Activated T-cell treated with anti-CD3 and anti-CD28 coated beads, Interleukin-2, amount 50 U/mL, for 72 hours (primary cell): ENCODE results near the gene CALY. TPM values are rescaled to one million over a fixed set of nuclear protein-coding genes. Genes with fewer than 3 reads are reported as not detected.

Source experiments
- ATAC-seq, 2 donors: fragments of 150-1000 bp; cut with Tn5 transposase; replicated peaks in 1 of 2; 2 replicates each; pipeline ENCODE4 v1.10.0; 2021; ENCODE audit warnings: moderate library complexity in 2 of 2, mild to moderate bottlenecking in 1 of 2
- DNase-seq, 2 donors: peaks; one replicate each; pipeline ENCODE4 v3.0.0; 2021 to 2022; ENCODE audit warnings: mixed read lengths in 1 of 2
- H3K27ac Mint-ChIP-seq: one replicate; pipeline ENCODE4 v1.8.0; 2022; ENCODE audit warnings: mild to moderate bottlenecking, moderate library complexity, mixed read lengths
- H3K27me3 Mint-ChIP-seq: one replicate; pipeline ENCODE4 v1.8.0; 2022; ENCODE audit warnings: low read depth, mixed read lengths
- H3K36me3 Mint-ChIP-seq, 2 donors: one replicate each; pipeline ENCODE4 v1.8.0; 2022; ENCODE audit warnings: mixed read lengths in 2 of 2, mild to moderate bottlenecking in 1 of 2; ENCODE audit not compliant: insufficient read depth in 2 of 2
- H3K4me1 Mint-ChIP-seq: one replicate; pipeline ENCODE4 v1.8.0; 2022; ENCODE audit warnings: low read depth, mixed read lengths
- H3K4me3 Mint-ChIP-seq, 2 donors: one replicate each; pipeline ENCODE4 v1.8.0; 2022; ENCODE audit warnings: mild to moderate bottlenecking in 2 of 2, mixed read lengths in 2 of 2, moderate library complexity in 2 of 2
- H3K9me3 Mint-ChIP-seq, 2 donors: one replicate each; pipeline ENCODE4 v1.8.0; 2022; ENCODE audit warnings: mixed read lengths in 2 of 2
- total RNA-seq, 2 donors: library from RNA; stranded (reverse); gene quantifications; one replicate each; pipeline ENCODE4 v1.2.3, GENCODE V29; 2022

The CALY gene
- total RNA-seq, 2 donors from 2014 or later = 0.09 TPM; not detected in 1

DNA sequence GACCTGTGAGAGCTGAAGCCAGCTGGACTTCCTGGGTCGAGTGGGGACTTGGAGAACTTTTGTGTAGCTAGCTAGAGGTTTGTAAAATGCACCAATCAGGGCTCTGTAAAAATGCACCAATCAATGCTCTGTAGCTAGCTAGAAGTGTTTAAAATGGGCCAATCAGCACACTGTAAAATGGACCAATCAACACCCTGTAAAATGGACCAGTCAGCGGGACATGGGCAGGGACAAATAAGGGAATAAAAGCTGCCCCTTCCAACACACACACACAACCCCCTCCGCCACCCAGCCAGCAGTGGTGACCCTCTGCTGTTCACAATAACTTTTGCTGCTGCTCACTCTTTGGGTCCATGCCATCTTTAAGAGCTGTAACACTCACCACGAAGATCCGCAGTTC, 20.8 kb downstream of the CALY start:
- no peak overlapping the region for H3K27ac Mint-ChIP-seq
- H3K36me3 Mint-ChIP-seq = peaks cover 0 to 3% of the 10 kb centered on the region in 2 donors
- H3K9me3 Mint-ChIP-seq = peaks cover 0 to 3% of the 10 kb centered on the region in 2 donors
- peaks cover 10% of the 10 kb centered on the region for H3K4me1 Mint-ChIP-seq
- no peak overlapping the region for H3K4me3 Mint-ChIP-seq
- DNase-seq = no peak
- no peak for ATAC-seq
- H3K27me3 Mint-ChIP-seq = peaks cover 8% of the 10 kb centered on the region

DNA sequence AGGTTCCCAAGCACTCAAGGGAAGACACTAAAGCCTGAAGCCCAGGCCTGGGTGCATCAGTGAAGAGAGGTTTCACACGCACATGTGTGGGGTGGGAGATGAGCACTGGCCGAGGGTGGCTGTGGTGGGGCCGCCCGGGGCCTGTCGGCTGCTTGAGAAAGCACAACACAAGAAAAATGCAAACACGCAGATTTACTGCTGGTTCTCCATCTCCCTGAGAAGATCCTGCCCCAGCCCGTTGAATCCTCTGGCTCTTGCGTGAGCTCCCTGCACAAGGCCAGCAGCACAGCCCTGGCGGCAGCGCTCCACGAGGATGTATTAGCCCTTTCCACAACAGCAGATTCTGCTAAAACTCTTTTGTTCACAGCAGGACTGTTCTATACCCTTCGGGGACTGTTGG, 21.8 kb downstream of the CALY start:
- H3K36me3 Mint-ChIP-seq = no peaks in the 10 kb centered on the region
- ATAC-seq = no peak
- H3K4me1 Mint-ChIP-seq = peaks cover 10% of the 10 kb centered on the region
- H3K27ac Mint-ChIP-seq = no peak overlapping the region
- no peaks in the 10 kb centered on the region for H3K9me3 Mint-ChIP-seq
- DNase-seq = no peak
- H3K27me3 Mint-ChIP-seq = peaks cover 8% of the 10 kb centered on the region
- no peak overlapping the region for H3K4me3 Mint-ChIP-seq

DNA sequence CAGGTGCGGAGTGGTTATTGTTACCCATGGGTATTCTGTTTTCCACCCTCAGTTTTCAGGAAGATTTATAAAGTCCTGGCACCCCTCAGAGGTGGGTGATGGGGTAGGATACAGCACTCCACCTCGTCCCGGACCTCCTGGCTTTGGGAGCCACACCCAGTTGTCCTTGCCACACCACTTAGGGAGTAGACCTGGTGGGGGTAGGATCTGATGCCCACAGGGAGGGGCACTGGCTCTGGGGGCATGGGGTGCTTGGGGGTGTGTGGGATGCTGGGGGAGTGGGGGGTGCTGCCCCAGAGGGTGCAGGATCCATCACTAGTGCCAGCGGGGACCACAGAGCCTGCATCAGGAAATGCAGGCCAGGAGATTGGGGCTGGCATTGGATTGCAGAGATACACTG, 23.5 kb downstream of the CALY start:
- no peaks in the 10 kb centered on the region for H3K27me3 Mint-ChIP-seq
- no peak overlapping the region for H3K4me3 Mint-ChIP-seq
- no peak for ATAC-seq
- no peaks in the 10 kb centered on the region for H3K9me3 Mint-ChIP-seq
- DNase-seq = no peak
- H3K27ac Mint-ChIP-seq = no peak overlapping the region
- no peaks in the 10 kb centered on the region for H3K4me1 Mint-ChIP-seq
- H3K36me3 Mint-ChIP-seq = peaks cover under 1% of the 10 kb centered on the region in 2 donors

DNA sequence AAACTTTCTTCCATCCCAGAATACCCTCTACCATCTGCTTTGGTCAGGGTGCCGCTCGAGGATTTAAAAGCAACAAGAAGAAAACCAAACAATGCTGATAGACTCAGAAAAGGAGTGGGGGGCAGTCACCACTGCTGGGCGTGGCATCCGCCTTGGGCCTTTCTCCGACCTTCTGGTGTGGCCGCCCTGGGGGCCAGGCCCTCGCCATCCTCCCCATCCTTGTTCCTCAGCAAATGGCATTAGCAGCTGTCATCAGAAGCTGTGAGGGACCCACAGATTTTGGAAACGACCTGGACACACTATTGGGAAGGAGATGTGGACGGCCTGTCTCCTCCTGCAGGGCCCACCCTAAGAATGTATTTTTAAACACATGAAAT, 23.9 kb downstream of the CALY start:
- ATAC-seq = no peak
- H3K9me3 Mint-ChIP-seq = no peaks in the 10 kb centered on the region
- H3K27me3 Mint-ChIP-seq = no peaks in the 10 kb centered on the region
- H3K27ac Mint-ChIP-seq = no peak overlapping the region
- DNase-seq = no peak
- H3K4me3 Mint-ChIP-seq = no peak overlapping the region
- peaks cover 3% of the 10 kb centered on the region for H3K4me1 Mint-ChIP-seq
- peaks cover 4% of the 10 kb centered on the region in 2 donors for H3K36me3 Mint-ChIP-seq

DNA sequence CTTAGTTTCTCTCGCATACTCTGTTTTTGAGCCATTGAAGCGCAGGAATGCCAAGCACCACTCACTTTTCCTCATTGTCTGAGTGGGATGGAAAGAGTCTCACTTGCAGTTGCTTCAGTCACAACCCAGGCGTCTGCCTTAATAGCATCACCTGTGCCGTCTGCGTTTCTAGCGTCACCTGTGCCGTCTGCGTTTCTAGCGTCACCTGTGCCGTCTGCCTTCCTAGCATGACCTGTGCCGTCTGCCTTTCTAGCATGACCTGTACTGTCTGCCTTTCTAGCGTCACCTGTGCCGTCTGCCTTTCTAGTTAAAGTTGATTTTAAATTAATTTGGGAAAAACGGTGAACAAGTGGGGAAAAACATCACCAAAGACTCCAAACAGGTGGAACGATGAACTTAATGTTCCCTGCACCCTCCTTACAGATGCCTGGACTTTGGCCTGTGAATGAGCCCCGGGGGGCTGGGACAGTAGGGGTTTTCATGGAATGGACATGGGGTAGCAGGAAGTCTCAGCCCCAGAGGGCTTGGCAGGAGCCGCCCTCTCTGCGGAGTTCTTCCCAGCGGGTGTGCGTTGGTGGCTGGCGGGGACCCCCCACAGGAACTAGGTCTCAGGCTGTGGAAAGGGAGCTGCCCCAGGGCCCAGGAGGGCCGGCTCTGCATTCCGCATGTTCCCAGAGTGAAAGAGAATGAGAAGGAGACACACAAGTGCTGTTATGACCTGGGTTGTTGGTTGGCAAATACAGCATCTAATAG, 24.5 kb downstream of the CALY start:
- H3K27ac Mint-ChIP-seq = no peak overlapping the region
- no peaks in the 10 kb centered on the region for H3K27me3 Mint-ChIP-seq
- H3K4me1 Mint-ChIP-seq = peaks cover 9% of the 10 kb centered on the region
- DNase-seq = no peak
- ATAC-seq = no peak
- peaks cover 4 to 5% of the 10 kb centered on the region in 2 donors for H3K36me3 Mint-ChIP-seq
- no peaks in the 10 kb centered on the region for H3K9me3 Mint-ChIP-seq
- H3K4me3 Mint-ChIP-seq = no peak overlapping the region

DNA sequence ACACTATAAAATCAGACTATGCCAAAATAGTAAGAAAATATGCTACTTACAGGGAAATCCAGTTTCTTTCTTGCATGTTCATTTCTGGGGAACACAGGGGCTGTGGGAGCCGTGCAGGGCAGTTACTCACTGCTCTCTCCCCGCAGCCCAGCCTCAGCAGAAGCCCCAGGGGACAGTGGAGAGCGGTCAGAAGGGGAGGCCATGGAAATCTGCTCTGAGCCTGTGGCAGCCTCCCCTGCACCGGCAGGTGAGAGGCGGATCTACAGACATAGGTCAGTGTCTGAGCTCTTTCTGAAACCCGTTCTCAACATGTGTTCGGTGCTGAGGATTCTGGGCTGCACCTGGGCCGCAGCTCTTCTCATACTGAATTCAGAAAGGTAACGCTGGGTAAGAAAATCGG, 25.1 kb downstream of the CALY start:
- Mint-ChIP-seq H3K27me3 (no peaks in the 10 kb centered on the region), H3K9me3 (no peaks in the 10 kb centered on the region), H3K27ac (no peak overlapping the region), H3K4me3 (no peak overlapping the region), H3K4me1 (peaks cover 15% of the 10 kb centered on the region), H3K36me3 (peaks cover 4 to 5% of the 10 kb centered on the region in 2 donors)
- no peak for DNase-seq
- no peak for ATAC-seq

DNA sequence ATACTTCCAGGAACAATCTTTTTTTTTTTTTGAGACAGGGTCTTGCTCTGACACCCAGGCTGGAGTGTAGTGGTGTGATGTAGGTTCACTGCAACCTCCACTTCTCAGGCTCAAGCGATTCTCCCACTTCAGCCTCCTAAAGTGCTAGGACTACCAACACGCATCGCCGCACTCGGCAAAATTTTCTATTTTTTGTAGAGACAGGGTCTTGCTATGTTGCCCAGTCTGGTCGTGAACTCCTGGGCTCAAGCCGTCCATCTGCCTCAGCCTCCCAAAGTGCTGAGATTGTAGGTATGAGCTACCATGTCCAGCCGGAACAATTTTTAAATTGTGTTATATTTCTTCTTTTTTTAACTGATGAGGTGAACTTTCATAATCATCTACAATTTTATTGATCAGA, 25.9 kb downstream of the CALY start:
- no peak overlapping the region for H3K27ac Mint-ChIP-seq
- no peak overlapping the region for H3K4me3 Mint-ChIP-seq
- H3K36me3 Mint-ChIP-seq = peaks cover 4 to 5% of the 10 kb centered on the region in 2 donors
- no peak for ATAC-seq
- no peaks in the 10 kb centered on the region for H3K9me3 Mint-ChIP-seq
- H3K4me1 Mint-ChIP-seq = peaks cover 16% of the 10 kb centered on the region
- no peaks in the 10 kb centered on the region for H3K27me3 Mint-ChIP-seq
- DNase-seq = no peak

DNA sequence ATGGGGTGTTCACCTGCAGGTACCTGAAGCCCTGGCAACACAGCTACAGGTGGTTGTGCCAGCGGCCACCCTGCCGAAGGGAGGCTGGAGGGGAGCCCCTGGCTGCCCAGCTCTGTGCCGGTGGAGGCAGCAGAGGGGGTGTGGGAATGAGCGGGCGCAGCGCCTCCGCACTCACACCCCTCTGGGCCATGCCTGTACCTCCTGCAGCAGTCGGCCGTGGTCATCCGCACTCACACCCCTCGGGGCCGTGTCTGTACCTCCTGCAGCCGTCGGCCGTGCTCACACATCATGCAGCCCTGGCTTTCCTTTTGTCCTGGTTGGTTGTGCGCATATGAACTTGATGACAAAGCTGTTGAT, 26.3 kb downstream of the CALY start:
- H3K4me1 Mint-ChIP-seq = peaks cover 19% of the 10 kb centered on the region
- DNase-seq = no peak

DNA sequence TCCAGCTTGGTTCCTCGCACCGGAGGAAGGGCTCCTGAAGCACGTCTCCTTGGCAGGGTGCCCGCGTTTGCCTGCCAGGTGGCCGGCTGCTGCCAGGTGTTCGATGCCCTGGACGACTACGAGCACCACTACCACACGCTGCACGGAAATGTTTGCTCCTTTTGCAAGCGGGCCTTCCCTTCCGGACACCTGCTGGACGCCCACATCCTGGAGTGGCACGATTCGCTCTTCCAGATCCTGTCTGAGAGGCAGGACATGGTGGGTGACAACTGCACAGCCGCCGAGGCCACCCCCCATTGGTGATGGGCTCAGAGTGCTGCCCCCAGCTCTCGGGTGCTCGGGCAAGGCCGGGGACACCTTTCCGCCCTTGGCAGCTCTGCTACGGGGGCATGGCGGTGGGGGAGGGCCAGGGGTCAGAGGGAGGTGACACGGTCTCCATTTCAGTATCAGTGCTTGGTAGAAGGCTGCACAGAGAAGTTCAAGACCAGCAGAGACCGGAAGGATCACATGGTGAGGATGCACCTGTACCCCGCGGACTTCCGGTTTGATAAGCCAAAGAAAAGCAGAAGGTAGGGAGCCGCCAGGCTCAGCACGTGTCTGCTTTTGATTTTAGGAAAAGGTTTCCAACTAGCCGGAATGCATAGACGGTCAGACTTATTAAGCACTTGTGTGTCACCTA, 26.8 kb downstream of the CALY start:
- no peak for DNase-seq
- H3K4me3 Mint-ChIP-seq = peak overlapping the region; percentile 37 to 78

More for the DNA sequence above, 26.3 kb downstream of the CALY start:
- Mint-ChIP-seq H3K27ac (no peak overlapping the region), H3K9me3 (no peaks in the 10 kb centered on the region), H3K36me3 (peaks cover 4 to 5% of the 10 kb centered on the region in 2 donors), H3K27me3 (no peaks in the 10 kb centered on the region), H3K4me3 (peak overlapping the region in 1 of 2 donors; percentile 78)
- no peak for ATAC-seq

DNA sequence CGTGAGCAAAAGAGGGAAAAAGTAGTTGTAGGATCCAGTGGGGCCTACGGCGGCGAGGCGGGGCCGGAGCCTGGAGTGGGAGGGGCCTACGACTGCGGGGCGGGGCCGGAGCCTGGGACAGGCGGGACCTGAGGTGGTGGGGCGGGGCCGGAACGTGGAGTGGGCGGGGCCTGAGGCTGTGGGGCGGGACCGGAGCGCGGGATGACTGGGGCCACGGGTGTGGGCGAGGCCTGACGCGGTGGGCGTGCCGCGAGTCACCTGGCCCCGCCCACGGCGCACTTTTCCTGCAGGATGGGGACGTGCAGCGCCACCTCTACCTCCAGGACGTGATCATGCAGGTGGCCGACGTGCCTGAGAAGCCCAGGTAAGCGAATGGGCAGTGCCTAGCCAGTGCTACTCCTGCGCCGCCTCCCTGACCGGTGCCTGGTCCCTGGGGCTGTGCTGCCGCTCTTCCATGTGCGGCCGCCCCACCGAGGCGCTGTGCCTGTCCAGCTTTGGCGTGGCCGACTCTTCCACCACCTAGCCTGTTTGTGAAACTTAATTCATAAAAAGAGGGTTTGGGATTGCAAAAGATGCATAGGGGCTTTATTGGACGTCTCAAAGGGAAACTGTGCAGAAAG, 27.5 kb downstream of the CALY start:
- peaks cover 30% of the 10 kb centered on the region for H3K4me1 Mint-ChIP-seq
- DNase-seq = peak; percentile 92 to 96

More for the DNA sequence above, 26.8 kb downstream of the CALY start:
- Mint-ChIP-seq H3K36me3 (peaks cover 4 to 5% of the 10 kb centered on the region in 2 donors), H3K27me3 (no peaks in the 10 kb centered on the region), H3K27ac (no peak overlapping the region), H3K9me3 (no peaks in the 10 kb centered on the region), H3K4me1 (peaks cover 24% of the 10 kb centered on the region)
- no peak for ATAC-seq

DNA sequence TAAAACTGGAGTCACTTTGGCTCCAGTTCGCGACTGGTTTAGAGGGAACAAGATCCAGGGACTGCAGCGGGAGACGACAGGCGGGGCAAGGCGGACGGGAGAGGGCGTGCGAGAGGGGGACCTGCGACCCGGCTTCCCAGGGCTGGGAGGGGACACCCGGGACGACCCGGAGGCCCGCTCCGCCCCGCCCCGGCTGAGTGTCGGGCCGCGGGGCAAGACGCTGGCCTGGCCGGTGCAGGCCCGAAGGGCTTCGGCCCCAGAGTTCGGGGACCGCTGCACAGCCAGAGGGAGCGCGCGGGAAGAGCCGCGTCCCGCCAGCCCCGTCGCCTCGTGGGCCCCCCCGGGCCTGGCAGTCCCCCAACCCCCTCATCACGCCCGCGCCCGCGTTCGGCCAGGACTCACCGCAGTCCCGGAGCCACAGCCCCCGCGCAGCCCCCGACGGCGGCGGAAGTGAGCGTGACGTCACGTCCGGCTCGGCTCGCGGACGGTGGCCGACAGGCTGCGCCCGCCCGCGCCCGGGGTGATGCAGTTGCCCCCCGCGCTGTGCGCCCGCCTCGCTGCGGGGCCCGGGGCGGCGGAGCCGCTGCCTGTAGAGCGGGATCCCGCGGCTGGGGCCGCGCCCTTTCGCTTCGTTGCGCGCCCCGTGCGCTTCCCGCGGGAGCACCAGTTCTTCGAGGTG, 28.1 kb downstream of the CALY start, which contains the start of the genes TUBGCP2 and ZNF511:
Gene TUBGCP2 (minus strand): TSS at position 452 of the 679 bp plus-strand sequence. CDS start 5,931 bp downstream, outside the sequence.
Gene ZNF511 (plus strand): TSS at position 494 of the 679 bp plus-strand sequence. CDS start 30 bp downstream, at position 524.
- H3K4me3 Mint-ChIP-seq = peak within 1 kb of the TSS; percentile 97 to 98
- peaks cover 4 to 5% of the 10 kb centered on the region in 2 donors for H3K36me3 Mint-ChIP-seq
- H3K9me3 Mint-ChIP-seq = no peaks in the 10 kb centered on the region
- peaks cover 32% of the 10 kb centered on the region for H3K4me1 Mint-ChIP-seq
- H3K27me3 Mint-ChIP-seq = no peaks in the 10 kb centered on the region
- peak within 1 kb of the TSS; percentile 99 for H3K27ac Mint-ChIP-seq
- ATAC-seq (peak; percentile 85 to 87), DNase-seq (peak; percentile 91 to 94)

More for the DNA sequence above, 27.5 kb downstream of the CALY start:
- Mint-ChIP-seq H3K27ac (peak overlapping the region; percentile 54), H3K27me3 (no peaks in the 10 kb centered on the region), H3K4me3 (peak overlapping the region; percentile 74 to 78), H3K9me3 (no peaks in the 10 kb centered on the region), H3K36me3 (peaks cover 4 to 5% of the 10 kb centered on the region in 2 donors)
- peak; percentile 88 for ATAC-seq

DNA sequence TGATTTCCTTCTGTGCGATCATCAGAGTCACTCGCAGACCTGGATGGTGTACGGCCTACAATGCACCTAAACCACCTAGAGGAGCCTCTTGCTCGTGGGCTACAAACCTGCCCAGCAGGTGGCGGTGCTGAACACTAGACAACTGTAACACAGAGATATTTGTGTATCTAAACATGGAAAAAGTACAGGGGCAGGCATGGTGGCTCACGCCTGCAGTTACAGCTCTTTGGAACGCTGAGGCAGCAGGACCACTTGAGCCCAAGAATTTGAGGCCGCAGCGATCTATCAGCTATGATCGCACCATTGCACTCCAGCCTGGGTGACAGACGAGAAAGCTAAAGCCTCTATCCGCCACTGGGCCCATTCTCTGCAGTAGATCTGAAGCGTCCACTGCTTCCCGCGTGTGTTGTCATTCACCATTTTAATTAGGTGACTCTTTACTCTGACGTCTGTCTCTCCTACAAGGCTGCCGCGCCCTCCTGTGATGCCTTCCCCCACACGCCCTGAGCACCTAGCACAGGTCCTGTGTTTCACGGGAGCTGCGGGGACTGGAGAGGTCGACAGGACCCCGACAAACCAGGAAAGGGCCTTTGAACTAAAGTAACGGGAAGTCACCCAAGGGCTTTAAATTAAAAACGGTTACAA, 28.8 kb downstream of the CALY start:
- Mint-ChIP-seq H3K9me3 (no peaks in the 10 kb centered on the region), H3K4me1 (peaks cover 34% of the 10 kb centered on the region)

More for the DNA sequence above, 28.8 kb downstream of the CALY start:
- Mint-ChIP-seq H3K36me3 (peaks cover 4 to 5% of the 10 kb centered on the region in 2 donors), H3K27me3 (no peaks in the 10 kb centered on the region), H3K27ac (peak overlapping the region; percentile 99), H3K4me3 (peak overlapping the region; percentile 97 to 98)
- DNase-seq (peak; percentile 86 to 88), ATAC-seq (peak; percentile 44 to 50)
